K562 (cell line): Measurements from ENCODE around the gene RAX. TPM values are rescaled to one million over a fixed set of nuclear protein-coding genes. Genes with fewer than 3 reads are reported as not detected.
A peak's percentile ranks its signal among the peaks of the same experiment; 100 is the strongest.

Experiments
- ATAC-seq: fragments of 200-7000 bp; cut with Tn5 transposase; 3 replicates; pipeline ENCODE4 v1.9.1; 2020; ENCODE audit warnings: moderate library complexity
- BruUV-seq: library from RNA; stranded (reverse); fragments of 400-500 nt; replicated peaks from 2 replicates; lab custom pipeline; 2021; lab: Mats Ljungman, UMichigan
- CTCF ChIA-PET: fragments of 300-600 bp; formaldehyde crosslinking; extraction: SDS; loops from one replicate; lab custom pipeline; 2021; ENCODE audit warnings: low intra/inter-chr PET ratio; lab: Yijun Ruan, JAX
- POLR2A ChIA-PET: fragments of 300-600, 350-650 bp; sonication (Branson Sonifier 250); formaldehyde crosslinking; extraction: SDS; loops from one replicate; lab custom pipeline; 2021; ENCODE audit warnings: antibody characterized with exemption, inconsistent platforms; lab: Yijun Ruan, JAX
- DNase-seq, 4 experiments: peaks; one replicate each; pipeline versions ENCODE4 v3.0.0 to v3.0.0-alpha.2; 2011 to 2018; ENCODE audit warnings: low spot score in 3 of 4, mixed read lengths in 3 of 4; ENCODE audit errors: extremely low read depth in 1 of 4
- FAIRE-seq: peaks from 2 replicates; lab custom pipeline; 2011; peaks lifted over from hg19 to GRCh38; lab: Jason Lieb, UNC
- H2AFZ ChIP-seq: 2 replicates; pipeline ENCODE4 v1.6.0; 2011; ENCODE audit warnings: low read depth, low read length, control low read depth, inconsistent platforms
- H3K27ac ChIP-seq: fragments of 200-600 bp; 3 replicates; pipeline ENCODE4 v1.8.0; 2011; ENCODE audit warnings: low read depth, mild to moderate bottlenecking, control low read depth, inconsistent platforms, low read length, moderate library complexity, mixed read lengths; ENCODE audit errors: extremely low read depth
- H3K27me3 ChIP-seq, 2 experiments: fragments of 300-600 bp in 1 of 2; 2 replicates in 1 of 2; 3 replicates in 1 of 2; pipeline versions ENCODE4 v1.6.0 to v1.8.0; 2011; ENCODE audit warnings: inconsistent platforms in 2 of 2, low read length in 2 of 2, mild to moderate bottlenecking in 1 of 2, mixed read lengths in 1 of 2, moderate library complexity in 1 of 2; ENCODE audit not compliant: control insufficient read depth in 2 of 2, insufficient read depth in 2 of 2
- H3K36me3 ChIP-seq: fragments of 300-600 bp; 3 replicates; pipeline ENCODE4 v1.8.0; 2011; ENCODE audit warnings: mild to moderate bottlenecking, low read length, inconsistent platforms; ENCODE audit not compliant: control insufficient read depth, insufficient read depth
- H3K4me1 ChIP-seq, 2 experiments: fragments of 200-600 bp in 1 of 2; replicated peaks in 1 of 2; 2 replicates in 1 of 2; 3 replicates in 1 of 2; pipeline versions ENCODE4 v1.5.1 to v1.8.0; 2011; ENCODE audit warnings: inconsistent platforms in 2 of 2, low read length in 2 of 2, mild to moderate bottlenecking in 1 of 2, mixed read lengths in 1 of 2, moderate library complexity in 1 of 2; ENCODE audit not compliant: control insufficient read depth in 2 of 2, insufficient read depth in 2 of 2
- H3K4me2 ChIP-seq: 2 replicates; pipeline ENCODE4 v1.6.1; 2011; ENCODE audit warnings: low read length, control low read depth, inconsistent platforms, mixed read lengths; ENCODE audit not compliant: insufficient read depth
- H3K4me3 ChIP-seq: fragments of 200-600 bp; sonication (generic), shearing (Covaris generic); 2 replicates; pipeline ENCODE4 v1.5.1; 2016; ENCODE audit warnings: control low read depth, inconsistent platforms
- H3K79me2 ChIP-seq: fragments of 200-600 bp; 3 replicates; pipeline ENCODE4 v1.8.0; 2011; ENCODE audit warnings: low read length, inconsistent platforms; ENCODE audit not compliant: control insufficient read depth, insufficient read depth
- H3K9ac ChIP-seq, 2 experiments: 2 replicates each; pipeline versions ENCODE4 v1.6.0 to v1.6.1; 2011; ENCODE audit warnings: low read depth in 2 of 2, low read length in 2 of 2, control low read depth in 1 of 2, inconsistent platforms in 1 of 2, mild to moderate bottlenecking in 1 of 2, mixed read lengths in 1 of 2; ENCODE audit not compliant: insufficient read depth in 1 of 2
- H3K9me1 ChIP-seq: one replicate; pipeline ENCODE4 v1.6.0; 2011; ENCODE audit warnings: inconsistent platforms, mild to moderate bottlenecking, low read length, moderate library complexity; ENCODE audit not compliant: control insufficient read depth, insufficient read depth
- H3K9me3 ChIP-seq: replicated peaks from 2 replicates; pipeline ENCODE4 v1.5.1; 2011; ENCODE audit warnings: low read depth, low read length, inconsistent platforms; ENCODE audit not compliant: control insufficient read depth, insufficient read depth
- H4K20me1 ChIP-seq: replicated peaks from 2 replicates; pipeline ENCODE4 v1.6.1; 2011; ENCODE audit warnings: low read length, inconsistent platforms, mixed read lengths; ENCODE audit not compliant: control insufficient read depth, insufficient read depth
- ATF7 ChIP-seq: fragments of 450-650 bp; IDR thresholded peaks from 2 replicates; pipeline ENCODE4 v1.7.1; 2014; ENCODE audit warnings: mild to moderate bottlenecking, moderate library complexity
- CEBPB ChIP-seq: fragments of 450-650 bp; IDR thresholded peaks from 2 replicates; pipeline ENCODE4 v1.6.1; 2016; ENCODE audit warnings: missing genetic modification characterization, missing compliant biosample characterization
- CEBPG ChIP-seq, 3 experiments: fragments of 200-800 bp in 1 of 3; sonication (Bioruptor generic) in 1 of 3; sonication (generic) in 1 of 3; formaldehyde crosslinking in 1 of 3; IDR thresholded peaks in 2 of 3; conservative IDR thresholded peaks in 1 of 3; 2 replicates each; pipeline versions ENCODE4 v1.6.1 to v1.8.0; 2016 to 2022; ENCODE audit warnings: missing compliant biosample characterization in 2 of 3, missing genetic modification characterization in 2 of 3, mild to moderate bottlenecking in 1 of 3, missing genetic modification reagents in 1 of 3
- JUND ChIP-seq, 2 experiments: IDR thresholded peaks; 2 replicates in 1 of 2; 3 replicates in 1 of 2; pipeline ENCODE4 v1.6.1; 2011; ENCODE audit warnings: borderline replicate concordance in 2 of 2, low read depth in 2 of 2, low read length in 2 of 2, improper control_type of control experiment in 1 of 2, missing biosample characterization in 1 of 2, missing genetic modification characterization in 1 of 2, missing genetic modification reagents in 1 of 2
- POLR3G ChIP-seq: IDR thresholded peaks from 2 replicates; pipeline ENCODE4 v1.6.1; 2011; ENCODE audit not compliant: insufficient read length, insufficient replicate concordance; ENCODE audit errors: extremely low read depth
- ZNF75A ChIP-seq: fragments of 450-650 bp; formaldehyde crosslinking; IDR thresholded peaks from 2 replicates; pipeline ENCODE4 v1.4.0; 2020; ENCODE audit warnings: mild to moderate bottlenecking
- WGBS: fragments of 100-300 bp; shearing (Covaris generic); methylation state at CpG from one replicate; pipeline ENCODE4 v1.1.6; 2016; ENCODE audit warnings: low coverage, mixed read lengths; ENCODE audit not compliant: insufficient coverage; ENCODE audit errors: missing lambda C conversion rate; 5-methylcytosine and 5-hydroxymethylcytosine counted together
- in situ Hi-C: fragments of 300-500 bp; cut with MboI; formaldehyde crosslinking; loops from 4 replicates; pipeline ENCODE4 v1.15.0; 2018; ENCODE audit warnings: inconsistent platforms, mixed read lengths
- intact Hi-C: fragments of 100-400 bp; cut with micrococcal nuclease; formaldehyde crosslinking; loops from 2 replicates; pipeline ENCODE4 v1.14.2; 2022
- polyA plus RNA-seq, 8 experiments: library from polyadenylated mRNA; depleted of rRNA in 4 of 8; stranded (reverse) in 5 of 8; unstranded in 3 of 8; fragments of >200 nt; fragmentation: Nextera tagmentation in 2 of 8; fragmentation: Illumina TruSeq in 1 of 8; extraction: Ambion mirVana in 2 of 8; extraction: Trizol in 1 of 8; gene quantifications; 2 replicates each; pipeline versions ENCODE4 v1.2.1 to v1.2.3, GENCODE V29; 2011 to 2014; ENCODE audit warnings: inconsistent platforms in 1 of 8, missing spikeins in 1 of 8
- total RNA-seq, 7 experiments: library from RNA; depleted of rRNA in 6 of 7; stranded (reverse); fragments of >200 nt in 6 of 7; fragmentation: Illumina TruSeq in 2 of 7; extraction: Trizol in 2 of 7; gene quantifications; 2 replicates each; pipeline versions ENCODE4 v1.2.1 to v1.2.3, GENCODE V29; 2011 to 2021; ENCODE audit warnings: low replicate concordance in 1 of 7
- TF ChIP-seq, protein P1 (sequence below): sonication (generic); formaldehyde crosslinking; IDR thresholded peaks from 2 replicates; pipeline ENCODE4 v1.8.1; 2023; ENCODE audit warnings: mild to moderate bottlenecking, missing genetic modification reagents
- TF ChIP-seq, protein P2 (sequence below), 2 experiments: fragments of 450-650 bp in 1 of 2; sonication (generic) in 1 of 2; formaldehyde crosslinking in 1 of 2; IDR thresholded peaks in 1 of 2; conservative IDR thresholded peaks in 1 of 2; 2 replicates each; pipeline versions ENCODE4 v1.6.1 to v1.8.1; 2016 to 2023; ENCODE audit warnings: mild to moderate bottlenecking in 2 of 2, moderate library complexity in 2 of 2, inconsistent platforms in 1 of 2, missing genetic modification reagents in 1 of 2

RAX gene
- total and polyA plus RNA-seq, 9 of the 15 experiments (the other 6 are each of a cell fraction or from before 2014, with no cell fraction given) = not detected

DNA sequence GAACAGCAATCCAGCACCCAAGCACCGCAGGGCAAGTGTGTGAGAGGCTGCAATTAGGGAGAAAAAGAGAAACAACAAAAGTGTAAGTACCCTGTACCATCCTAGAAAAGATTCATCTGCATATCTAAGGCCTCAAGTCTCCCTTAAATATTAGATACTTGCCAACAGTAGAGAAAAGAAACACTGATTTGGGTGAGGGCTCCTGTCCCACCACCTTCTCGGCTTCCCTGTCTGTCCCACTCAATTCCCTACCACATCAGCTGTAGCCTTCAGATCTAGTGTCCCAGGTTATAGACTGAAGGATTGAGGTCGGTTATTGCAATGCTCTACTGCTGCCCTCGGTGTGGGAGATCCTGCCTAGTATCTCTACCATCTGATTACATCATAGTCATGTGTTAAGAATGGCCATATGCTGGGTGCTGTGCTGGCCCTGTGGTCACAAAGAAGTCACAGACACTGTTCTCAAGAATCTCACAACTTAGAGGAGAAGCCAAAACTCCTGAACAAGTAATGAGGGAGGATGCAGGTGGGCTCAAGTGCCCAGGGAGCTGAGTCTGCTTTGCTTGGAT, 2.5 kb downstream of the RAX start:
- CTCF ChIA-PET = no interaction called here
- H3K36me3 ChIP-seq = no peaks in the 10 kb centered on the region

More for the DNA sequence above, 2.5 kb downstream of the RAX start:
- FAIRE-seq (no peak), DNase-seq (no peak), ATAC-seq (no peak)
- Histone ChIP-seq H3K27me3 (peaks cover 5 to 67% of the 10 kb centered on the region in 2 experiments; a peak in 3 of 5 replicates), H3K9ac (no peak overlapping the region), H3K4me2 (no peak overlapping the region), H3K4me1 (peaks cover 0 to 25% of the 10 kb centered on the region in 2 experiments; a peak in 2 of 5 replicates), H3K4me3 (no peak overlapping the region), H3K9me1 (no peaks in the 10 kb centered on the region), H3K9me3 (no peaks in the 10 kb centered on the region)
- BruUV-seq = no TSS peak
- POLR2A ChIA-PET = no interaction called here
- intact Hi-C loops = no loop called here
- 0% methylated on average over 4 of the region's 4 CpGs for WGBS
- TF ChIP-seq ZNF75A (CRISPR knock-in tag) (peak; percentile 60; the same call in 1 of the 2 replicates), ATF7 (0 out of 2 replicates have a peak, but pooled peaks have one; percentile 39), POLR3G (no peak), JUND (IDR thresholded peaks at IDR 0.05; ENCODE audit: borderline replicate concordance, low read depth, low read length) (peak; percentile 23; the same call in 1 of the 2 replicates), JUND (tag; IDR thresholded peaks at IDR 0.05; ENCODE audit: borderline replicate concordance, low read depth, low read length) (0 out of 3 replicates have a peak, but pooled peaks have one; percentile 16), CEBPB (tag) (peak; percentile 32; the same call in 1 of the 2 replicates), CEBPG (CRISPR knock-in tag; IDR thresholded peaks at IDR 0.05) (no peak), CEBPG (tag; conservative IDR thresholded peaks at IDR 0.05 in 1 of 2, IDR thresholded peaks at IDR 0.05 in 1 of 2) (peak; percentile 49 to 77; a peak in 3 of 4 replicates)
- TF ChIP-seq, protein P1, sequence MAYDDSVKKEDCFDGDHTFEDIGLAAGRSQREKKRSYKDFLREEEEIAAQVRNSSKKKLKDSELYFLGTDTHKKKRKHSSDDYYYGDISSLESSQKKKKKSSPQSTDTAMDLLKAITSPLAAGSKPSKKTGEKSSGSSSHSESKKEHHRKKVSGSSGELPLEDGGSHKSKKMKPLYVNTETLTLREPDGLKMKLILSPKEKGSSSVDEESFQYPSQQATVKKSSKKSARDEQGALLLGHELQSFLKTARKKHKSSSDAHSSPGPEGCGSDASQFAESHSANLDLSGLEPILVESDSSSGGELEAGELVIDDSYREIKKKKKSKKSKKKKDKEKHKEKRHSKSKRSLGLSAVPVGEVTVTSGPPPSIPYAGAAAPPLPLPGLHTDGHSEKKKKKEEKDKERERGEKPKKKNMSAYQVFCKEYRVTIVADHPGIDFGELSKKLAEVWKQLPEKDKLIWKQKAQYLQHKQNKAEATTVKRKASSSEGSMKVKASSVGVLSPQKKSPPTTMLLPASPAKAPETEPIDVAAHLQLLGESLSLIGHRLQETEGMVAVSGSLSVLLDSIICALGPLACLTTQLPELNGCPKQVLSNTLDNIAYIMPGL (CRISPR knock-in tag) = no peak
- TF ChIP-seq, protein P2, sequence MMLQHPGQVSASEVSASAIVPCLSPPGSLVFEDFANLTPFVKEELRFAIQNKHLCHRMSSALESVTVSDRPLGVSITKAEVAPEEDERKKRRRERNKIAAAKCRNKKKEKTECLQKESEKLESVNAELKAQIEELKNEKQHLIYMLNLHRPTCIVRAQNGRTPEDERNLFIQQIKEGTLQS (IDR thresholded peaks at IDR 0.05) = peak; percentile 32; the same call in 1 of the 2 replicates
- TF ChIP-seq, protein P2 (CRISPR knock-in tag; conservative IDR thresholded peaks at IDR 0.05) = no peak
- TF ChIP-seq, all 486 proteins: peak for 6
- Histone ChIP-seq H3K79me2 (no peaks in the 10 kb centered on the region), H4K20me1 (no peaks in the 10 kb centered on the region), H3K27ac (no peak overlapping the region), H2AFZ (no peak overlapping the region)
- in situ Hi-C loops = no loop called here
